HG03060 (cell line): ENCODE data around the gene PPP1R10.
"Not testable (repeated sequence)": the region's sequence is repeated elsewhere in the genome, so short reads cannot be mapped to it uniquely, and the experiment has no call there.

Experiments
- ATAC-seq: cut with Tn5 transposase; IDR thresholded peaks from one replicate; pipeline ENCODE4 v1.9.1; 2021; ENCODE audit warnings: low read depth, moderate number of reproducible peaks; ENCODE audit not compliant: unreplicated experiment

PPP1R10 gene

DNA sequence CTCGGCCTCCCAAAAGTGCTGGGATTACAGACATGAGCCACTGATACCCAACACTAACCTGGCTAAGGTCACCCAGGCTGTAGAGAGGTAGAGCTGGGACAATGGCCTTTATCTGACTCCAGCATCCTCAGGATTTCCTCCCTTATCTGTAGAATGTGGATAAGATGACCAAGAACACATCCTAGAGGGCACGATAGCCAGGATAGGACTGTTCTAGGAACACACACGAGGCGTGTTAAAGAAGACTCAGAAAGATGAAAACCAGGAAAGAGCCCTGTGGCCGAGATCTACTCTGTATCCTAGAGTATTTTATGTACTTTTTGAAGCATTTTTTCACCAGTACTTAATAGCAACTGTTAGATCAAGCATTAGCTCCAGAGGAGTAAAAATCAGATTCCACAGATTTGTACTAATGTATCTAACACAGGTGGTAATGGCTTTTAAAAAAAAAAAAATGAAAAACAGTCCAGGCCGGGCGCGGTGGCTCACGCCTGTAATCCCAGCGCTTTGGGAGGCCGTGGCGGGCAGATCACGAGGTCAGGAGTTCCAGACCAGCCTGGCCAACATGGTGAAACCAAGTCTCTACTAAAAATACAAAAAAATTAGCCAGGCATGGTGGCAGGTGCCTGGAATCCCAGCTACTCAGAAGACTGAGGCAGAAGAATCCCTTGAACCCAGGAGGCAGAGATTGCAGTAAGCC is 17.3 kb downstream of the PPP1R10 start:
- no peak for ATAC-seq

DNA sequence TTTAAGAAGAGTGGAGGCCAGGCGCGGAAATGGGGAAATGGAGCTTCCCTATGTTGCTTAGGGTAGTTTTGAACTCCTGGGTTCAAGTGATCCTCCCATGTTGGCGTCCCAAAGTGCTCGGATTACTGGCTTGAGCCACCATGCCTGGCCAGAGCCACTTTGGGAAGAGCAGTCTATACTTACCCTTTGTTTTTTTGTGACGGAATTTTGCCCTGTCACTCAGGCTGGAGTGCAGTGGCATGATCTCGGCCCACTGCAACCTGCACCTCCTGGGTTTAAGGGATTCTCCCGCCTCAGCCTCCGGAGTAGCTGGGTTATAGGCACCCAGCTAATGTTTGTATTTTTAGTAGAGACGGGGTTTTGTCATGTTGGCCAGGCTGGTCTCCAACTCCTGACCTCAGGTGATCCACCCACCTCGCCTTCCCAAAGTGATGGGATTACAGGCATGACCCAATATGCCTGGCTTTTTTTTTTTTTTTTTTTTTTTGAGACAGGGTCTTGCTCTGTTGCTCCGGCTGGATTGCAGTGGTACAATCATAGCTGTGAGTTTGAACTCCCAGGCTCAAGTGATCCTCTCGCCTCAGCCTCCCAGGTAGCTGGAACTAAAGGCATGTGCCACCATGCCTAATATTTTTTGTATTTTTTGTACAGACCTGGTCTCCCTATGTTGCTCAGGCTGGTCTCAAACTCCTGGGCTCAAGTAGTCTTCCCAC is 18.0 kb downstream of the PPP1R10 start:
- ATAC-seq = no peak

DNA sequence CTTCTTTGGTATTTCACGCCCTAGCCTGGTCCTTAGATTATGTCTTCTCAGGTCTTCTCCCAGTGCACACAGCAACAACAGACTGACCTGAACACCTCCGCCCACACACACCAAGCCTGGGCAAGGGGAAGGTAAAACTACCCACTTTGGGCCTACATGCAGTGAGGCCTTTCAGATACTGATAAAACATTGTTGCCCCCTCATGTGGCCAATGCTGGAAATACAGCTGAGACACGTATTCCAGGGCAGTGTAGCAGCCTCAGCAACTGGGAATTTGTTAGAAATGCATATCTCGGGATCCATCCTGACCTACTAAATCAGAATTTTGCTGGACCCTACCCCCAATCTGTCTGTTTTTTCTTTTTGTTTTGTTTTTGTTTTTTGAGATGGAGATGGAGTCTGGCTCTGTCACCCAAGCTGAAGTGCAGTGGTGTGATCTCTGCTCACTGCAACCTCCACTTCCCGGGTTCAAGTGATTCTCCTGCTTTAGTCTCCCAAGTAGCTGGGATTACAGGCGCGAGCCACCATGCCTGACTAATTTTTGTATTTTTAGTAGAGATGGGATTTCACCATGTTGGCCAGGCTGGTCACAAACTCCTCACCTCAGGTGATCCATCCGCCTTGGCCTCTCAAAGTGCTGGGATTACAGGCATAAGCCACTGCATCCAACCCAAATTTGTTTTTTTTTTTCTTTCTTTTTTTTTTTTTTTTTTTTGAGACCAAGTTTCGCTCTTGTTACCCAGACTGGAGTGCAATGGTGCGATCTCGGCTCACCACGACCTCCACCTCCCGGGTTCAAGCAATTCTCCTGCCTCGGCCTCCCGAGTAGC is 19.5 kb downstream of the PPP1R10 start:
- ATAC-seq = not testable (repeated sequence)

DNA sequence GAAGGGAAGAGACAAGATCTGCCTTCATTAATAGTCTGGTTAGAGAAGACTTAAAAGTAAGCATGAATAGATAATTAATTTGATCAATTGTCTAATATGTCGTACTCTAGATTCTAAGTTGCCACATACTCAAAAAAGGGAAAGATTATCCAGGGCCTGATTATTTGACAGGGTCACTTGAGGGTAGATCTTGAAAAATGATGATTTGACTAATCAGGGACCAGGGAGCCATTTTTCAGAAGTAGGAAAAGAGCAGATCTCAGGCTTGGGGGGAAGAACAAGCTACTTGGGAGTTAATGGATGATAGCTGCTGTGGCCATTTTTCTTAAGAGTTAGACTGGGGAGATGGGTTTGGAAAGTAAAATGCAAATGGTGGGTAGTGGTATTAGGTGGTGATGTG is 24.8 kb downstream of the PPP1R10 start:
- no peak for ATAC-seq

- no peak for ATAC-seq
These were observed 26.0 kb downstream of the PPP1R10 start for GRCh38 chr6:30591008-30591407.

GRCh38 chr6:30590509-30590908 is 26.5 kb downstream of the PPP1R10 start:
- no peak for ATAC-seq

GRCh38 chr6:30589754-30590358 is 27.2 kb downstream of the PPP1R10 start:
- no peak for ATAC-seq

GRCh38 chr6:30583921-30584320 is 33.1 kb downstream of the PPP1R10 start:
- no peak for ATAC-seq

DNA sequence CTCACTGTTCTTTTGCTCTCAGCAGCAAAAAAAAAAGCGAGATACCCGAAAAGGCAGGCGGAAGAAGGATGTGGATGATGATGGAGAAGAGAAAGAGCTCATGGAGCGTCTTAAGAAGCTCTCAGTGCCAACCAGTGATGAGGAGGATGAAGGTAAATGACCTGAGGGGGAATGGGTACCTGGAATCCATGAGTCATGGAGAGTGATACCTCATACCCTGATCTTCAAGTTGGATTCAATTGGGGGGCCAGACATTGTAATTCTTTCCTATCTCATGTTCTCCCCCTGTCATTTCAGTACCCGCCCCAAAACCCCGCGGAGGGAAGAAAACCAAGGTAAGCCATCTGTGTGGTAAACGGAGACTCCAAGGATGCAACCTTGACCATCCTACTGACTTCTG is 39.0 kb downstream of the PPP1R10 start:
- ATAC-seq = no peak

DNA sequence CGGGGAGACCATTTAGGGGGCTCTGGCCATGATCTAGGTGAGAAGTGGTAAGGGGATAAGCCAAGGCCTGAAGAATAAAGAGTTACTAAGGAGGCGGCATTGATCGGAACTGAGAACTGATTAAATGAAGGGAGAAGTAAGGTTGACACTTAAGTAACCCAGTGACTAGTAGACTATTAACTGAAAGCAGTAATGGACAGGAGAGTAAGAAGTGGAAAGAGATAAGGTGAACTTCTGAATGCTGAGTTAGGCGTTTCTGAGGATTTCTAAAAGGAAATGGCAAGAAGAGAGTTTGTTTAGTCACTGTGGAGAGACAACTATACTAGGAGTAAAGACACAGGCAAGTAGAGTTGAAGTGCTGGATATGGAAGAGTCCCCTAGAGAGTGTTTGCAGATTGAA is 43.9 kb downstream of the PPP1R10 start:
- ATAC-seq = no peak

DNA sequence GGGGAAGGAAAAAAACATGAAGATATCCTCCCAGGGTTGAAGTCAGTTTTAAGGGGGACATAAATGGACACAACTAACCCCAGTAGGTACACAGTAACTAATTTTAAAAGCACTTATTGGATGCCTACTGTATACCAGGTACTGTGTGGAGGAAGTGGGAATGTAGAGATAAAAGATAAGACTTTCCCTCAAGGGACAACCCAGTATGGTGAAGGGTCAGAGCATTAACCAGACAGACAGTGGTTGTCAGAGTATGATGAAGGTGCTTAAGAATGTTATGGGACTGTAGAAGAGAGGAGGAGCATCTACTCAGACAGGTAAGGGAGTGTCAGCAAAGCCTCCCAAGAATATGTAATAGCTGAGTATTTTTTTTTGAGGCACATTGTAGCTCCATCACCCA is 44.9 kb downstream of the PPP1R10 start:
- ATAC-seq = no peak

GRCh38 chr6:30571762-30572082 is 45.3 kb downstream of the PPP1R10 start:
- ATAC-seq = no peak

DNA sequence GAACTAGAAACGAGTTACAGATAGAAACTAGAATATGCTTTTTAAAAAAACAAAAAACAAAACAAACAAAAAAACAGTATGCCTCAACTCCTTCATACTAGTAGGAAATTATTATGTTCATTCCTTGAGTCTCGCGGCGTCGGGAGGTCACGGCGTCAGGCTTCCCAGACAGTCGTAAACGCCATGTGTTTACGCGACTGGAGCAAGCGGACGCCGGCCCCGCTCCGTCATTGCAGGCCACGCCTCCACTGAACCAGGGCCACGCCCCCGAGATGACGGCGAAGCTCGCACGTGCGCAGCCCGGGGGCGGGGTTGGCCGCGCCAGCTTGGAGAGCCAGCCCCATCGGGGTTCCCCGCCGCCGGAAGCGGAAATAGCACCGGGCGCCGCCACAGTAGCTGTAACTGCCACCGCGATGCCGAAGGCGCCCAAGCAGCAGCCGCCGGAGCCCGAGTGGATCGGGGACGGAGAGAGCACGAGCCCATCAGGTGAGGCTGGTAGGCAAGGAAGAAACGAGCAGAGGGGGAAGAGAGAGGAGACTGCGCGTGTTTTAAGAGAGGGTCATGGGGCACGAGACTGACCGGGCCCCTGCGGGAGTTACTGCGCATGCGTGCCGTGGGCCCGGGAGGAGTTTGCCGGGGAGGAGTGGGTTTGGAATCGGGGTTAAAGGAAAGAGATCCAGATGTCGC is 45.8 kb downstream of the PPP1R10 start, which contains the start of gene ABCF1:
Gene ABCF1, plus strand, starts transcription at position 368 of the 687 bp plus-strand sequence. Its CDS starts 46 bp downstream, at position 414.
- peak; percentile 87 for ATAC-seq

GRCh38 chr6:30570740-30571074 is 46.3 kb downstream of the PPP1R10 start:
- peak; percentile 10 for ATAC-seq

DNA sequence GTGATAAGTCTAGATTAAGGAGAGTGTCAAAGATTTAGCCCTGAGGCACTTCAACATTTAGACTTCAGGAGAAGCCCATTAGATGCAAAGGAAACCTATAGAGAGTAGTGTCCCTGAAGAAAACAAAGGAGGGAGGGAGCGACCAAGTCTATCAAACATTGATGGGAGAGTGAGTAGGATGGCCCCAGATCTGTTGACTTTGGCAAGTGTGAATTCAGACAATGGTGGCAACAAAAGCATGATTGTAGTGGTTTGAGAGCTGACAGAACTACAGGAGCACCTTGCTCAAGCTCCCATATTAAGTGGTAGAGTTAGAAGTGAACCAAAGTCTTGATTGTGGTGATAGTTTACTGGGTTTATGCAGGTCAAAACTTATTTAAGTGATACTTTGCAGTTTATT is 46.8 kb downstream of the PPP1R10 start:
- no peak for ATAC-seq

GRCh38 chr6:30568245-30568644 is 48.8 kb downstream of the PPP1R10 start:
- ATAC-seq = no peak

DNA sequence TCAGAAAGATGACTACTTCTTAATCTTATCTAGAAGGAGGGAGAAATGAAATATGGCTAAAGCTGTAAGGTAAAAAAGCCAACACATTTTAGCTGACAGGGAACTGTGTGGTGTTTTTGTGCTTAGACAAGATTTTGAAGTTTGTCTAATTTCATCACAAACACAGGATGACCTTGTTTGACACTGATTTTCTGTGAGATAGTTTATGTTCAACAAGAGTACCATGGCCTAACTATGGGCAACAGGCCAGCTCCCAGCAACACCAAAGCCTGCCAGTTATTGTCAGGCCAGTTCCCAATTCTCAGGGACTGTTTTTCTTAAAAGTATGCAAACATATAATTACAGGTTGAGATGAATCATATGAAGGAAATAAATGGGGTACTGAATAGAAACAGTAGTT is 51.3 kb downstream of the PPP1R10 start:
- ATAC-seq = no peak

DNA sequence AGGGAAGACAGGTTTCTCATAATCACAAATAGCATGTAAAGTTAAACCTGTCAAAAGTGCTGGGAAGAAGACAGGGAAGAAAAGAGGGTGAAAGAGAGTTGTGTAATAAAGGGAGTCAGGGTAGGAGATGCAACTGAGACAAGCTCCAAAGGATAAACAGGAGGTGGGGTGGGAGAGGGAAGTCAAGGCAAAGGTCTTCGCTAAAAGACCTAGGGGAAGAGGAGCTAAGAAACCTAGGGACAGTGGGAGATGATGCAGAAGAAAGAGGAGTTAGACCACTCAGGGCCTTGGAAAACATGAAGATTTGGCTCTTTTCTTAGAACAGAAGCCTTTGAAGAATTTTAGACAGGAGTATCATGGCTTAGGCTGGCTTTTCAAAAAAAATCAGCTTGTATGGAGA is 52.9 kb downstream of the PPP1R10 start:
- no peak for ATAC-seq

- no peak for ATAC-seq
These were observed 54.3 kb downstream of the PPP1R10 start for GRCh38 chr6:30562470-30563425.
